ENCODE measurements around the gene ANP32A.
A peak's percentile ranks its signal among the peaks of the same experiment; 100 is the strongest.

The ANP32A gene

DNA sequence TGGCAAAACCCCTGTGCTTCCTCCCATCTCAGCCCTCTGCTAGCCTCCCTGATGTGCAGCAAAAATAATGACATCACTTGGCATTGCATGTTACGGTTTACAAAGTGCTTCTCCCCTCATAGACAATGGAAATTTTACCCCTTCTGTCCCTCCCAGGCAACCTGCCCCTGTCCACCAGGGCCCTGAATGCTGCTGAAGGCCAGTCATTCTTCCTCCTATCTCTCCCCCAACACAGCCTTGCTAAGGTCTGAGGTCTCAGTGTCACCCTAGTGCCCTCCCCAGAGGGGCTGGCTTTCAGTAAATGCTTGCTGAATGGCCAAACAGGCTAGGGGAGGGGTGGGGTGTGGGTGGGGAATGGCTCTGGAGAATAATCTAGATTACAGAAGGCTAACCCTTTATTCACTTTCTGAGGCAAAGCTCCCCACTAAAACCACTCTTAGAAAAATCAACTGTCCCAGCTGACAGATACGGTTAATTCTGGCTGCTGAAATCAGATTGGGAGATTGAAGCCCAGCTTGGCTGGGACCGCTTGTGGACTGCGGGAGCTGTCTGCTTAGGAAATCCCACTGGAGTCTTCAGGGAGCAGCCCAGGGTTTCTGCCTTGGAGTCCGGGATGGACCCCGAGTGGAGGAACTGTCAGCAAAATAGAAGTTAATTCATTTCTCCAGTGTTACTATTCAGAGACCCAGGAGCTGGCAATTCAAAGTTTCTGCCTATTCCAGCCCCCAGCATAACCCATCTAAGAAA lies 22.9 kb downstream of the ANP32A start:
- DNase-seq (ENCODE audit: low spot score) = no peak

DNA sequence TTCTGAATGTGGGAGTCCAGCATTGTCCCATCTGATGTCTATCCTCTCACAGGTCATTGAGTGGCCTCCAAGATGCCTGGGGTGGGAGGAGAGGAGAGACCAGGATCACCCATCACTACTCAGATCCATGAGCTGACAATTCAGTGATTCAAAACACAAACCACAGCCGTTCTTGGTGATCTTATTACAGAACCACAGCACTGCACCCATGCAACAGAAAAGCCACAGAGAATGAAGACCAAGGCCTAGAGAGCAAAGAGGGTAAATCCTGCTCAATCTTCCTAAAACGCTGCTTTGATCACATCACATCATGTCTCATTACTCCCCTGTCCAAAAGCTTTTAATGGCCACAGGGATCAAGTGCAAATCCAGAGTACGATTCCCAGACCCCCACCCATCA lies 23.5 kb downstream of the ANP32A start:
- no peak for DNase-seq (ENCODE audit: low spot score)

DNA sequence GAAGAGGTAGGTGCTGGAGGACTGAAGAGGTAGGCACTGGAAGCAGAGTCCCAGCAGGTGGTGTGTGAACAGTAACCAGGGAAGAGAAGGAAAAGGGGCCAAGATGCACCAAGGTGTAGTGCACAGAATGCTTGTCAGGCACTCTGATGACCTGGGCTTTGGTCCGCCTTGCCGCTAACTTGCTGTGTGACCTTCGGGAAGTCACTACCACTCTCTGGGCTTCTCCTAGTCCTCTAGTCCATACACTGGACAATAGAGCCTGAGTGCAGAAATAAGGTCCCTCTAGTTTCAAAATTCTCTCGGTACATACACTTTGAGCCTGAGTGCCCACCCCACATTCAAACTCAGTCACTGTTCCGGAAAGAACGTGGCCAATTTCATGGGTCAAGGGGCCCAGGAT lies 24.1 kb downstream of the ANP32A start:
- no peak for DNase-seq (ENCODE audit: low spot score)

GRCh38 chr15:68795298-68795848 lies 25.3 kb downstream of the ANP32A start:
- DNase-seq (ENCODE audit: low spot score) = peak; percentile 35

GRCh38 chr15:68794863-68795262 lies 25.8 kb downstream of the ANP32A start:
- DNase-seq (ENCODE audit: low spot score) = no peak

- no peak for DNase-seq (ENCODE audit: low spot score)
Observed at GRCh38 chr15:68794307-68794706, 26.4 kb downstream of the ANP32A start.

- DNase-seq (ENCODE audit: low spot score) = no peak
Observed at GRCh38 chr15:68793776-68794175, 26.9 kb downstream of the ANP32A start.

GRCh38 chr15:68792901-68793766 lies 27.6 kb downstream of the ANP32A start:
- no peak for DNase-seq (ENCODE audit: low spot score)

DNA sequence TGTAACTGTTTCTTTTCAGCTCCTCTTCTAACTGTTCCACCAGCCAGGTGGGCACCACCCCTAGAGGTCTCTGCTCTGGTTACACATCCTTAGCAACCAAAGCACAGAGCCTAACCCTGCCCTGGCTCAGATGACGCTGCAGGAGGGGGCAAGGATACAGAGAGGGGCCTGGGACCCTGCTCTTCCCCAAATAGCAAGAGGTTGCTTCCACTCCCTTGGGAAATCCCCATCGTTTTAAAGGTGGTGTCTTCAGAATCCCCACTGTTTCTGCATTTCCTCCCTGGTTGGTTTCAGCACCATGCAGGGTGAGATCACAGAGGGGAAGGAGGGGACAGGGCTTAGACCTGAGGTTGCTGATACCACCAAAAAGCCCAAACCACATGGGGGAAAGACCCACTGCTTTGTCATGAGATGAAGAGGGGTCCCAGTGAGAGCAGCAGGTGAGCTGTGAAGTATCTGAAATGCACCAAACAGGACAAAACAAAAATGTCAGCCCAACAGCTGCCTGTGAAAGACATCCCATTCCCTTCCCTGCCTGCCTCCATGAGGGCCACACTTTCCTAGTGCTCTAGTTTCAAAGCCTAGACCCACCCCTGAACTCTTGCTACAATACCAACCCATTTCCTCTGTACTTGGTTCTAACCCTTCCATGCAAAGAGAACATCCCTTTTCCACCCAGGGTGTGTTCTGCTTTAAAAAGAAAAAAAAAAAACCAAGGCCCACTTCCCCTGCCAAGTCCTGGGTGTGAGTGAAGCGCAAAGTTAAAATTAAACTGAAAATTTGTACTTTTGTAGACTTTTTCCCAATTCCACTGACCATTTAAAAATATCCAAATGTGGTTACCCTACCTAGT lies 29.0 kb downstream of the ANP32A start:
- no peak for DNase-seq (ENCODE audit: low spot score)

DNA sequence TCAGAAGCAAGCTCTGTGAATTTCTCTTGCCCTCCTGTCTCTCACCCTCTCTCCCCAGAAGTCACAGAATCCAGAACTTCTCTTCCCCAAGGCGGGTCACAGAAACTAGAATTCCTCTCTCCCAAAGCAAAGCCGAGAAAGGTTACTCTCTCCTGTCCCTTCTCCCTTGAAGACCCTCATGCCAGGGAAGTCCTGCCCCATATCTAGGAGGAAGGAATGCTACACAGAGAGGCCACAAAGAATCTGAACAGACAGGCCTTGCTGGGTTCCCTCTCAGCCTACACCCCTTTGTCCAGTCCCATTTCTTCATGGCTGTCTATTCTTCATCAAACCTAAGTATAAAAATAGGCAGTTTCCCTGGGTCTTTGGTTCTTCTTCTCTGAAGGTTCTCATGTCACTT lies 29.8 kb downstream of the ANP32A start:
- no peak for DNase-seq (ENCODE audit: low spot score)

- no peak for DNase-seq (ENCODE audit: low spot score)
Observed at GRCh38 chr15:68790242-68790575, 30.5 kb downstream of the ANP32A start.

DNA sequence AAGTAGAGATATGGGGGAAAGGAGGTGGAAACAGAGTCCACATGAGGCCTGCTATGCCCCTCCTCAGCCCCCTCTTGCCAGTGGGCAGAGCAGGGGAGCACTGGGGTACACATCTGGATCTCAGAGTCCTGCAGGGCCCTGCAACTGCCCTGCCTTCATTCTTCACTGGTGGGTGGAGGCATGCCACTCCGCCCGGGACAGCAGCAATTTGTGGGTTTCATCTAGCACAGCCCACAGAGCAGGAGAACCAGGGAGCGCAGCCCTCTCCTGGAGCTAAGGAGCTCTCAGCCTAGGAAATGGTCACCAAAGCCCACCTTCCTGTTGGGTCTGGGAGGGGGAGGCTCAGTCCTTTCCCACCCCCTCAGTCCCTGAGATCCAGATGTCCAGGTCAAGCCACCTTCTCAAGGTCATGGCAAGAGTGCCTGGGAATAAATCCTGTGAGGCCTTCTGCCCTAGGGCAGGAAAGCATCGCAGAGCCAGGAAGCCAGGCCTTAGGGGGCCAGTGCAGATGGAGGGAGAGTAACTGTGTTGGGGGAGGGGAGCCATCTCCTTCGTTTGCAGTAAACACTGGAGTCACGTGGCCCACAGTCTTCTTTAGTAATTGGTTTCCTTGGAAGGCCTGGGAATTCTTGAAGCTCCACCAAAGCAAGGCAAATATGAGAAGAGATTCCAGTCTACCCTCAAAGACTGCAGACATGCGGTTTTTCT lies 31.0 kb downstream of the ANP32A start:
- DNase-seq (ENCODE audit: low spot score) = no peak

DNA sequence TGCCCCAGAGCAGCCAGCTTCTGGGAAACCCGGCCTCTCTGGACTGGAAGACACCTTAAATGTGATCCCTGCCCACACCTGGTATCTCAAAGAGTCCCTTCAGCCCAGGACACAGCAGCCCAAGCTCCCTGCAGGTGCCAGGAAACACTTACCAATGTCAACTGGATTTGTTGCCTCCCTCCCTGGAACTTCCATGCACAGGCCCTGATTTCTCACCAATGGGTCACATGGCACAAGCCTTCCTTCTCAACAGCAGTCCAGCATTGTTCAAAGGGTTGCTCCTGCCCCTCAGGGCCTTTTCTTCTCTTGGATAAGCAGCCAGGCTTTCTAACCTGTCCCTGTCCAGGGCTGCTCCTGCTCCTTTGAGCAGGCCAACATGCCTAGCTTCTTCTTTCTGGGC lies 31.6 kb downstream of the ANP32A start:
- DNase-seq (ENCODE audit: low spot score) = no peak

DNA sequence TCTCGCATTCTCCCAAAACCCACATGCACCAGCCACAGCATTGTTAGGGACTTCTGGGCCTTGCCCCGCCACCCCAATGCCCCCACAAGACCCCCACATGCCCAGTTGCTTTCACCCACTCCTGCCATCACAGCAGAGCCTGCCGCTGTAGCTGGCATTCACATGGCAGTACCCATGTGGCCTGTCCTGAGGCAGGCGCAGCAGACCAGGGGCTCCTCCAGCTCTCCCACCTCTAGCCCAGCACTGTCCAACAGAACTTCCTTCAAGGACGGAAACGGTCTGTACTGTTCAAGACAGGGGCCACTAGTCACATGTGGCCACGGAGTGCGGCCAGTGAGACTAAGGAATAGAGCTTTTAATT lies 32.5 kb downstream of the ANP32A start:
- DNase-seq (ENCODE audit: low spot score) = no peak

DNA sequence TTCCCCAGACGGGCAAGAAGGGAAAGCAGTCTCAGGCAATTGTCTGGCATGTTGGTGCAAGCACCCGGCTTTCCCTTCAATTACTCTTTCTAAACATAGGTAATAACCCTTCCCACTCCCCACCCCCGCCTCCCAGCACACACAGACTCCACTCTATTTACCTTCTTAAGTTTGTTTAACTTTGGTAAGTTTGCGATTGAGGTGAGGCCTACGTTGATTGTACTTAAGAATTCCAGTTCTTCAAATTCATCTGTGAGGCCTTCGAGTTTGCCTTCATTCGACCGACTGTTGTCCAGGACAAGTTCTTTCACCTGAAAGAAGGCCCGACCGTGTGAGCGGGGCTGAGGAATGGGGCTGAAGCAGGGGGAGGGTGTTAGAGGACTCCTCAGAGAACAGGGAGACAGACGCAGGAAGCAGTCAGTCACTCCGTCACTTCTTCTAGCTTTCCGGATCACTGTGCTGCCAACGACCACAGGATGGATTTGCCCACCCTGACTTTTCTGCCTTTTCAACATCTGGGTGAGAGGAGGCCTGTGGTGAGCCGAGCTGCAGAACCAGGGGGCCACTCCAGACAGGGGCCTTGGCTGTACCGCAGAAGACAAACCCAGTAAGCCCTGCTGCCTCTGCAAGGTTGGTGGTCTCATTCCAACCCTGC lies 33.0 kb downstream of the ANP32A start:
- DNase-seq (ENCODE audit: low spot score) = no peak

- DNase-seq (ENCODE audit: low spot score) = no peak
Observed at GRCh38 chr15:68786753-68787152, 33.9 kb downstream of the ANP32A start.

GRCh38 chr15:68785541-68785940 lies 35.2 kb downstream of the ANP32A start:
- DNase-seq (ENCODE audit: low spot score) = no peak

DNA sequence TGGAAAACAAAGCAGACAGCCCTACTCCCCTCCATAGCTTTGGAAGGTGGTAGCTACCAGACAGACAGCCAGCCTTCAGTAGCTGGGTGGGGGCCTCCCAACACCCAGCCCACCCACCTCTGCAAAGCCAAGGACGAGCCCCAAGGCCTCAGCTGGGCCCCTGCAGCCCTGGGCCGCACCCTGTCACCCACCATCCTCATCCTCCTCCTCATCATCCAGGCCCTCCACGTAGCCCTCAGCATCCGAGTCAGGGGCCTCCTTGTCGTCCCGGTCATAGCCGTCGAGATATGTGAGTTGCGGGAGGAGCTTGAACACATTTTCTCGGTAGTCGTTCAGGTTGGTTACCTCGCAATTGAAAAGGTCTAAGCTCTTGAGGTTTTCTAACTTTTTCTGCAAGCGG lies 36.5 kb downstream of the ANP32A start:
- no peak for DNase-seq (ENCODE audit: low spot score)

DNA sequence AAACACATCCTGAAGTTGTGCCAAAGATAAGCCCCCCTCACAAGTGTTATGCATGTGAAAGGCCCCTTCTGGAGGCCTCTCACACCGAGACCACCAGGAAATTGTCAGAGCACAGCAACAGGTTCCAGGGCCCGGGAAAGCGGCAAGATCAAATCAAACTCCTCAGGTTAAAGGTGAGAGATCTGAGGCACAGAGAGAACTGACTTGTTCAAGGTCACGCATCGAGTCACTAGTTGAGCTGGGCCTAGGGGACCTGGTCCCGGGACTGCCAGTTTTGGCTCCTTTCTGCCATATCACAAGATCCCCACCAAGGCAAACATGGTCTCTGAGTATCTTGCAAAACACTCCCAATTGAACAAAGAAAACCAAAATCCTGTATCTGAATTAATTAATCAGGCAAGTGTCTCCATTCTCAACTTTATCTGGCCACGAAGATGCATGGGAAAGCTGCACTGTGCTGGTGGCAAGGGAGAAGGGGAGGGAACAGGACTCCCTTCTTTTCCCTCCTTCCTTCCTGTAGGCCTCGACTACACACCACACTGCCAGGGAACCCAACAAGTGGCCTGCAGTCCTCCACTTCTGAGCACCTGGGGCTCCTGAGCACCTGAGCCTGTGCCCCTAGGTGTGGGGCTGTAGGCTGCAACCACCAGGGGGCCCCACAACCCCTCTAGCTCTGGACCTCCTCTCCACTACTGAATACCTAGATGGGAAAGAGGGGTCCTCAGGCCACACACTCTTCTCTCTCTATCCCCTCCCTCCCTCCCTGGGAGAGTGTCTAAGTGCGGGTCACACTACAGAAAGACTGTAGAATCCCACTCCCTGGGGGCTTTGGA lies 37.3 kb downstream of the ANP32A start:
- peak; percentile 68 for DNase-seq (ENCODE audit: low spot score)

DNA sequence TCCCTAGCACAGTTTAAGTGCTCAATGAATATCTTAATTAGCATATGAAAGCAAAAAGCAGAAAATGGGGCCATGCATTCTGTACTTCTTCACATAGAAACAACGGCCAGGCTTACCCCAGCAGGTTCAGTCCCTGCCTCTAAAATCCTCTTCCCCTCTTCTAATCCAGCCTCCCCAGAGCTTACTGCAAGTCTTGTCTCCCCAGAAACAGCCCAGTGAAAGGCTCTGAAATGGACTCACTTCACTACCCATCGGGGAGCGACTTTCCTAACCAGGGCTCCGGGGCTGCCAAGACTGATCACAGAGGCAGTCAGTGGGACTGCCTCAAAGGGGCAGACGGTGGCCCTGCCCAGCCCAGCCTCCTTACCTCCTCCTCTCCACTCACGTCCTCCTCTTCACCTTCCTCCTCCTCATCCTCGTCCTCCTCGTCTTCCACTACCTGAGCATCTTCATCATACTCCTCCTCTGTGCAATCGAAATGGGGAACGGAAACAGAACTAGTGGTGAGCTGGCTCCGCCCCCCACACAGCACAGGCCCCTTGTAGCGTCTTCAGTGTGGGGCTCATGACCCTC lies 38.0 kb downstream of the ANP32A start:
- no peak for DNase-seq (ENCODE audit: low spot score)
